RWPE2 (cell line): ENCODE measurements around the gene RPTOR.

Experiments used
- ATAC-seq: fragments of 200-7000 bp; cut with Tn5 transposase; 3 replicates; pipeline ENCODE4 v1.9.1; 2021; ENCODE audit warnings: low read depth
- DNase-seq: peaks from one replicate; pipeline ENCODE4 v3.0.0-alpha.2; 2020; ENCODE audit warnings: low spot score
- H3K27ac ChIP-seq: fragments of 450-650 bp; 2 replicates; pipeline ENCODE4 v1.5.1; 2017; ENCODE audit warnings: mild to moderate bottlenecking; ENCODE audit not compliant: poor library complexity, severe bottlenecking
- H3K27me3 ChIP-seq: fragments of 250-450 bp; sonication (Bioruptor Pico); 2 replicates; pipeline ENCODE4 v1.5.1; 2021; ENCODE audit warnings: mild to moderate bottlenecking, moderate library complexity; ENCODE audit not compliant: insufficient read depth, poor library complexity, severe bottlenecking
- H3K36me3 ChIP-seq: fragments of 250-450 bp; sonication (Bioruptor Pico); 2 replicates; pipeline ENCODE4 v1.5.1; 2020; ENCODE audit warnings: low read depth, mild to moderate bottlenecking, moderate library complexity
- H3K4me1 ChIP-seq: fragments of 250-450 bp; sonication (Bioruptor Pico); 2 replicates; pipeline ENCODE4 v1.5.1; 2021; ENCODE audit warnings: mild to moderate bottlenecking, moderate library complexity; ENCODE audit not compliant: insufficient read depth, poor library complexity, severe bottlenecking
- H3K4me3 ChIP-seq: fragments of 250-450 bp; sonication (Bioruptor Pico); 2 replicates; pipeline ENCODE4 v1.5.1; 2021; ENCODE audit warnings: mild to moderate bottlenecking, moderate library complexity; ENCODE audit not compliant: severe bottlenecking
- H3K9me3 ChIP-seq: fragments of 250-450 bp; sonication (Bioruptor Pico); 2 replicates; pipeline ENCODE4 v1.5.1; 2021; ENCODE audit warnings: mild to moderate bottlenecking, moderate library complexity; ENCODE audit not compliant: severe bottlenecking
- TF ChIP-seq, protein P1 (sequence below): fragments of 450-650 bp; IDR thresholded peaks from one replicate; pipeline ENCODE4 v1.5.1; 2017; ENCODE audit warnings: mild to moderate bottlenecking, moderate library complexity; ENCODE audit not compliant: poor library complexity, severe bottlenecking

Gene RPTOR

GRCh38 chr17:80898716-80899115 lies 354.1 kb downstream of the RPTOR start:
- H3K36me3 ChIP-seq, result peaks cover 44% of the 10 kb centered on the region
- H3K27ac ChIP-seq, result no peak overlapping the region
- H3K4me3 ChIP-seq, result no peak overlapping the region
- H3K9me3 ChIP-seq, result no peaks in the 10 kb centered on the region
- H3K4me1 ChIP-seq, result peaks cover 14% of the 10 kb centered on the region
- no peak for DNase-seq
- H3K27me3 ChIP-seq, result no peaks in the 10 kb centered on the region
- no peak for ATAC-seq
- TF ChIP-seq, protein P1, sequence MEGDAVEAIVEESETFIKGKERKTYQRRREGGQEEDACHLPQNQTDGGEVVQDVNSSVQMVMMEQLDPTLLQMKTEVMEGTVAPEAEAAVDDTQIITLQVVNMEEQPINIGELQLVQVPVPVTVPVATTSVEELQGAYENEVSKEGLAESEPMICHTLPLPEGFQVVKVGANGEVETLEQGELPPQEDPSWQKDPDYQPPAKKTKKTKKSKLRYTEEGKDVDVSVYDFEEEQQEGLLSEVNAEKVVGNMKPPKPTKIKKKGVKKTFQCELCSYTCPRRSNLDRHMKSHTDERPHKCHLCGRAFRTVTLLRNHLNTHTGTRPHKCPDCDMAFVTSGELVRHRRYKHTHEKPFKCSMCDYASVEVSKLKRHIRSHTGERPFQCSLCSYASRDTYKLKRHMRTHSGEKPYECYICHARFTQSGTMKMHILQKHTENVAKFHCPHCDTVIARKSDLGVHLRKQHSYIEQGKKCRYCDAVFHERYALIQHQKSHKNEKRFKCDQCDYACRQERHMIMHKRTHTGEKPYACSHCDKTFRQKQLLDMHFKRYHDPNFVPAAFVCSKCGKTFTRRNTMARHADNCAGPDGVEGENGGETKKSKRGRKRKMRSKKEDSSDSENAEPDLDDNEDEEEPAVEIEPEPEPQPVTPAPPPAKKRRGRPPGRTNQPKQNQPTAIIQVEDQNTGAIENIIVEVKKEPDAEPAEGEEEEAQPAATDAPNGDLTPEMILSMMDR, result no peak

- no peaks in the 10 kb centered on the region for H3K9me3 ChIP-seq
- peaks cover 38% of the 10 kb centered on the region for H3K36me3 ChIP-seq
- TF ChIP-seq, protein P1, result peak; percentile 39
- no peaks in the 10 kb centered on the region for H3K27me3 ChIP-seq
- H3K4me3 ChIP-seq, result no peak overlapping the region
- H3K27ac ChIP-seq, result peak overlapping the region; percentile 52
- DNase-seq (no peak), ATAC-seq (no peak)
- H3K4me1 ChIP-seq, result peaks cover 14% of the 10 kb centered on the region
Observed at GRCh38 chr17:80899402-80900268, 355.0 kb downstream of the RPTOR start.

- Histone ChIP-seq H3K27me3 (no peaks in the 10 kb centered on the region), H3K27ac (peak overlapping the region; percentile 52), H3K4me1 (peaks cover 14% of the 10 kb centered on the region), H3K9me3 (no peaks in the 10 kb centered on the region), H3K4me3 (no peak overlapping the region), H3K36me3 (peaks cover 32% of the 10 kb centered on the region)
- ATAC-seq (peak; percentile 83), DNase-seq (no peak)
- TF ChIP-seq, protein P1, result no peak
Observed at GRCh38 chr17:80901319-80901718, 356.7 kb downstream of the RPTOR start.

GRCh38 chr17:80902197-80902962 lies 357.7 kb downstream of the RPTOR start:
- Histone ChIP-seq H3K4me1 (peaks cover 14% of the 10 kb centered on the region), H3K4me3 (no peak overlapping the region), H3K9me3 (no peaks in the 10 kb centered on the region), H3K27me3 (no peaks in the 10 kb centered on the region), H3K27ac (no peak overlapping the region), H3K36me3 (peaks cover 30% of the 10 kb centered on the region)
- TF ChIP-seq, protein P1, result no peak
- no peak for DNase-seq
- no peak for ATAC-seq
